Brain microvascular endothelial cell (primary cell): ENCODE results near the gene FBL.
A peak's percentile ranks its signal among the peaks of the same experiment; 100 is the strongest.

Source experiments
- DNase-seq: peaks from one replicate; pipeline ENCODE4 v3.0.0-alpha.2; 2020
- H3K27ac ChIP-seq: fragments of 250-450 bp; sonication (Bioruptor Pico); 2 replicates; pipeline ENCODE4 v1.5.1; 2020; ENCODE audit warnings: mild to moderate bottlenecking, moderate library complexity
- H3K27me3 ChIP-seq: fragments of 250-450 bp; sonication (Bioruptor Pico); replicated peaks from 2 replicates; pipeline ENCODE4 v1.5.1; 2020; ENCODE audit warnings: mild to moderate bottlenecking
- H3K36me3 ChIP-seq: fragments of 250-450 bp; sonication (Bioruptor Pico); replicated peaks from 2 replicates; pipeline ENCODE4 v1.5.1; 2020; ENCODE audit warnings: mild to moderate bottlenecking
- H3K4me3 ChIP-seq: 2 replicates; pipeline ENCODE4 v1.5.1; 2011; ENCODE audit warnings: low read depth, mild to moderate bottlenecking, control low read depth, low read length, moderate library complexity
- in situ Hi-C: cut with HindIII; loops from 2 replicates; pipeline ENCODE4 v1.10.0; 2017; ENCODE audit warnings: low sequenced_read_pairs, low pct_ligation_motif_present
- TF ChIP-seq, protein P1 (sequence below): IDR thresholded peaks from 2 replicates; pipeline ENCODE4 v1.5.1; 2011; ENCODE audit warnings: low read depth, mild to moderate bottlenecking, moderate library complexity, low read length, control low read depth, inconsistent platforms; ENCODE audit errors: missing control alignments

FBL gene

DNA sequence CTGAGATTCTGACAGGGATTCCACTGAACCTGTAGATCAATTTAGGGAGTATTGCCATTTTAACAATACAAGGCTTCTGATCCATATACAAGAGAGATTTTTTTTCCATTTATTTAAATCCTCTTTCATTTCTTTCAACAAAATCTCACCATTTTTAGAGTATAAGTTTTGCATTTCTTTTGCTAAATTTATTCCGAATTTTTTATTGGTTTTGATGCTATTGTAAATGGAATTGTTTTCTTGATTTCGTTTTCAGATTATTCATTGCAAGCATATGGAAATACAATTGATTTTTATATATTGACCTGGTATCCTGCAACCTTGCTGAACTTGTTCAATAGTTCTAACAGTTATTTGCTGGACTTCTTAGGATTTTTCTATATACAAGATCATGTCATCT, 49.1 kb downstream of the FBL start:
- Histone ChIP-seq H3K4me3 (no peak overlapping the region), H3K27ac (no peak overlapping the region), H3K27me3 (no peaks in the 10 kb centered on the region), H3K36me3 (no peaks in the 10 kb centered on the region)
- in situ Hi-C loops, result no loop called here
- DNase-seq, result no peak
- TF ChIP-seq, protein P1, sequence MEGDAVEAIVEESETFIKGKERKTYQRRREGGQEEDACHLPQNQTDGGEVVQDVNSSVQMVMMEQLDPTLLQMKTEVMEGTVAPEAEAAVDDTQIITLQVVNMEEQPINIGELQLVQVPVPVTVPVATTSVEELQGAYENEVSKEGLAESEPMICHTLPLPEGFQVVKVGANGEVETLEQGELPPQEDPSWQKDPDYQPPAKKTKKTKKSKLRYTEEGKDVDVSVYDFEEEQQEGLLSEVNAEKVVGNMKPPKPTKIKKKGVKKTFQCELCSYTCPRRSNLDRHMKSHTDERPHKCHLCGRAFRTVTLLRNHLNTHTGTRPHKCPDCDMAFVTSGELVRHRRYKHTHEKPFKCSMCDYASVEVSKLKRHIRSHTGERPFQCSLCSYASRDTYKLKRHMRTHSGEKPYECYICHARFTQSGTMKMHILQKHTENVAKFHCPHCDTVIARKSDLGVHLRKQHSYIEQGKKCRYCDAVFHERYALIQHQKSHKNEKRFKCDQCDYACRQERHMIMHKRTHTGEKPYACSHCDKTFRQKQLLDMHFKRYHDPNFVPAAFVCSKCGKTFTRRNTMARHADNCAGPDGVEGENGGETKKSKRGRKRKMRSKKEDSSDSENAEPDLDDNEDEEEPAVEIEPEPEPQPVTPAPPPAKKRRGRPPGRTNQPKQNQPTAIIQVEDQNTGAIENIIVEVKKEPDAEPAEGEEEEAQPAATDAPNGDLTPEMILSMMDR, result no peak

DNA sequence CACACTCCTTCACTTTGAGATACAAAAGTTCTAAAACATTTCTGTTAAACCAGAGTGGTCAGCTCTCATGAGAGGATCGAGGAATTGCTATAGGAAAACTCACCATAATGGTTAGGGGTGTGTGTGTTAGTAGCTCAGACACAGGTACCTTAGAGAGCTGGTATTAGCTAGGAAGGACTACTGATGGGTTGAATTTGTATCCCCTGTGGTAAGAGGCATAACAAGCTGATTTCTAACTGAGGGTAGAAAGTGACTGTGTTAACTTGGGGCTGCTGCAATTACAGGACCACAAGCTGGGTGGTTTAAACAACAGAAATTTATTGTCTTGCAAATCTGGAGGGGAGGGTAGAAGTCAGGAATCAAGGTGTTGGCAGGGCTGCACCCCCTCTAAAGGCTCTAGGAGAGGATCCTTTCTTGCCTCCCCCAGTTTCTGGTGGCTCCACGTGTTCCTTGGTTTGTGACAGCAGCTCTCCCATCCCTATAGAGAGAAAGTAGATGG, 50.1 kb downstream of the FBL start:
- H3K27me3 ChIP-seq, result no peaks in the 10 kb centered on the region
- in situ Hi-C loops, result no loop called here
- no peak for DNase-seq
- TF ChIP-seq, protein P1, result no peak
- no peaks in the 10 kb centered on the region for H3K36me3 ChIP-seq
- H3K27ac ChIP-seq, result no peak overlapping the region
- H3K4me3 ChIP-seq, result no peak overlapping the region

DNA sequence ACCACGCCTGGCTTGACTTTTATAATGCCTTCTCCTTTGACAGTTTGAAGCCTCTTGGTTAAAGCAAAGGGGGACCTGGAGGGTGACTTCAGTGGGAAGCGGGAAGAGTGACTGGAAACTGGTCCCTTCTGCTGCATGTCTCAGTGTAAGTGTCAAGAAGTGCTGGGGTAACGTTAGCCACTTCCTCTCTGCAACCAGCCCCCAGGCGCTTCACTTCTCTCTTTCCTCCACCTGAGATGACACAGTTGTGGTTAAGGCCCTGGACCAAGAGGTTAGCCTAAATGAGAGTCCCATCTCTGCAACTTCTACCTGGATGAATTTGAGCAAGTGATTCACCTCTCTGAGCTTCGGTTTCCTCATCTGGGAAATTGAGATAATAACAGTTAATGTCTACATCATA, 51.2 kb downstream of the FBL start:
- H3K27me3 ChIP-seq, result no peaks in the 10 kb centered on the region
- TF ChIP-seq, protein P1, result no peak
- H3K4me3 ChIP-seq, result no peak overlapping the region
- in situ Hi-C loops, result no loop called here
- H3K27ac ChIP-seq, result no peak overlapping the region
- H3K36me3 ChIP-seq, result no peaks in the 10 kb centered on the region
- DNase-seq, result no peak

DNA sequence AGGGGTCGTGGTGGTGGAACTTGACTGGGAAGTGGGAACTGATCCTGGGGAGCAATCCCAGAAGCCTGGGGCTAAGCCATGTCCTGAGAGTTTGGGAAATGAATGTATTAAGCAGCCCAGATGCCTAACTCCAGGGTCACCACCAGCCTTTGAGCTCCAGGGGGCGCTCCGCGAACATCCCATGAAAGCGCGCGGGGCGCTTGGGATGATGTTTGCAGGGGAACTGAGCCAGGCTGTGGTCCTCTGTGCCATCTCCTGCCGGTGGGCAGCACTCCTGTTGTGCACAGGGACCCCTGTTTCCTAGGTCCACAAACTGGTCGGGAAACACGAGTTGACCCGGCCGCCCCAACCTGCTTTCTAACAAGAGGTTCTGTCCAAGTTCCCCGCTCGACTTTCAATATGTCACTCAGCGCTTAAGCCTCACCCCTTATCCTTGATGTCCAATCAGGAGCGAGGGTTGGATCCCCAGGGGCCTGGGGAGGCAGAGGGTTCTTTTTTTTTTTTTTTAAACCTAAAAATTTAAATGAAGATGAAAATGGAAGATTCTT, 53.1 kb downstream of the FBL start:
- H3K36me3 ChIP-seq, result no peaks in the 10 kb centered on the region
- TF ChIP-seq, protein P1, result peak; percentile 97
- H3K27ac ChIP-seq, result no peak overlapping the region
- in situ Hi-C loops, result no loop called here
- H3K4me3 ChIP-seq, result peak overlapping the region; percentile 52
- peak; percentile 71 for DNase-seq
- H3K27me3 ChIP-seq, result no peaks in the 10 kb centered on the region

DNA sequence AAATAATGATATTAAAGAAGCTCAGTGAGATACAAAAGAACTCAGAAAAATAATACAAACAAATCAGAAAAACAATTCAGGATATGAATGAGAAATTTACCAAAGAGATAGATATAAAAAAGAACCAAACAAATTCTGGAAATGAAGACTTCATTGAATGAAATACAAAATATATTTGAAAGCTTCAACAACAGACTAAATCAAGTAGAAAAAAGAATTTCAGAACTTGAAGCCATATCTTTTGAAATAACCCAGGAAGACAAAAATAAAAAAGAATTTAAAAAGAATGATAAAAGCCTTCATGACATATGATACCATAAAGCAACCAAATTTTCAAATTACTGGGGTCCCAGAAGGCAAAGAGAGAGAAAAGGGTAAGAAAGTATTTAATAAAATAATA, 57.9 kb downstream of the FBL start:
- in situ Hi-C loops, result no loop called here
- H3K27me3 ChIP-seq, result no peaks in the 10 kb centered on the region
- no peak overlapping the region for H3K4me3 ChIP-seq
- no peaks in the 10 kb centered on the region for H3K36me3 ChIP-seq
- DNase-seq, result no peak
- TF ChIP-seq, protein P1, result no peak
- H3K27ac ChIP-seq, result no peak overlapping the region
